ELF-1 (cell line): ENCODE data around the gene SYT7.

Experiments
- DNase-seq: peaks from one replicate; pipeline ENCODE4 v3.0.0-alpha.2; 2016; ENCODE audit warnings: low read depth, low spot score

SYT7 gene

DNA sequence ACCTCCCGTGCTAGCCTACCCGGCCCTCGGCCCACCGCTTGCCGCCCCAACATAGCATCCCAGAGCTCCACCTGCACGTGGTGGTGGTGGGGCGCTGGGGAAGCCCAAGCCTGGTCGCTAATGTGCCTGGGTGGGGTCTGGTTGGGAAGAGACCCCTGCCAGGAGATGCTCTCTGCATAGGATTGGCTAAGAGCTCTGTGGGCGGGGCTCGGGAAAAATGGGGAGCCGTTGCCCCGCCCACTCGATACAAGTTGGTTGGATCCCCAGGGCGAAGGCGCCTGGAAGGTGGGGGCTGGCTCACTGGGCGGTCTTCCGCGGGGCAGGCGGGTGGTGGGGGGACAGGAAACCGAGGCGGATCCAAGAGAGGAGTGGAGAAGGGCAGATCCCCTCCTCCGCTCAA, 64.7 kb downstream of the SYT7 start:
- DNase-seq = no peak

DNA sequence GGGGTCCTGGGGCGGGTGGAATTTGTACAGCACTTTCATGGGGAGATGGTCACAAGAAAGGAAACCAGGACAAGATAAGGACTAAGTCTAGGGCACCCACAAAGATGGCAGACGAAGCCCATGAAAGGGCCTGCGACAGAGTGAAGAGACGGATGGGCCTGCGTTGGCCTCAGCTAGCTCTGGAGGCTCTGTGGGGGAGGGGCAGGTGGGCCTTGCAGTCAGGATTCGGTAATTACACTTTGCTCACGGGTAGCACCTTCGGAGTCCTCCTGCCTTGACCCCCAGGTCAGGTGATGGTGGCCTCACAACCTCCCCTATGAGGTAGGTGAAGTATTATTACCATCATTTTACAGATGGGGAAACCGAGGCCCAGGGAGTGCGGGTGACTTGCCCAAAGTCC, 65.2 kb downstream of the SYT7 start:
- DNase-seq = no peak

DNA sequence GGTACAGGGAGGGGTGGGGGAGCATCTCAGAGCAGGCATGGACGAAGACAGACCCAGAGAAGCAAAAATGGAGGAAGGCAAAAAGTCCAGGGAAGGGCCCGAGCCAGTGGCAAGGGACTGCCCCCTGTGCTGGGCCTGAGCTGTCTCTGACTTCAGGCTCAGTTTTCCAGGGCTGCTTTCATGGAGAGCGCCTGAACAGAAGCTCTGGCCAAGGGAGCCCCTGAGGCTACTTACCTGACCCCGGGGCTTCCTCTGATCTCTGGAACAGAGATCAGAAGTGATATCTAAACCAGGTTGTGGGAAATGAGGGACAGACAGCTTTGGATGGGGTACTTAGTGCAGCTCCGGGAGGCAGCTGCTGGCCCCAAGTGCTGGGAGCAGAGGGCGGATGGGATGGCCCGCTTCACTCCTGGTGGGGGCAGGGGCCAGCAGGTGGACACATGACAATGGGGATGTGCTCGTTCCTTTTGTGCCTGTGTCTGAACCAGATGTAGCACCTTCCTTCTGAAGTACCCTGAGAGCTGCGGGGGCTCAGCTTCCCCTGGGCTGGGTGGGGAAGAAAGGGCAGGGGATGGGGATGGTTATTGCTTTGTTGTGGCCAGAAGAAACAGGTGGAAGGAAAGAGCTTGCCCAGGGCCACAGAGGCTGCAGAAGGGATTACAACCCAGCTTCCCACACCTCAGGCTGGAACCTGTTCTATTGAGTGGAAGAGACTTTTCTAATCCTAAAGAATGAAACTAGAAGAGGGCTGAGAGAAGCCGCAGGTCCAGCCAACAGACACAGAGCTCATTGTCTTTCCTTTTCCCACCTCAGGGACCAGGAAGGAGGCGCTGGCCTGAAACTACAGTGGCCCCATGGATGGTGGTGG, 66.6 kb downstream of the SYT7 start:
- peak; percentile 84 for DNase-seq

GRCh38 chr11:61513143-61513765, 67.6 kb downstream of the SYT7 start:
- DNase-seq = peak; percentile 87

GRCh38 chr11:61512435-61512834, 68.4 kb downstream of the SYT7 start:
- DNase-seq = peak; percentile 36

DNA sequence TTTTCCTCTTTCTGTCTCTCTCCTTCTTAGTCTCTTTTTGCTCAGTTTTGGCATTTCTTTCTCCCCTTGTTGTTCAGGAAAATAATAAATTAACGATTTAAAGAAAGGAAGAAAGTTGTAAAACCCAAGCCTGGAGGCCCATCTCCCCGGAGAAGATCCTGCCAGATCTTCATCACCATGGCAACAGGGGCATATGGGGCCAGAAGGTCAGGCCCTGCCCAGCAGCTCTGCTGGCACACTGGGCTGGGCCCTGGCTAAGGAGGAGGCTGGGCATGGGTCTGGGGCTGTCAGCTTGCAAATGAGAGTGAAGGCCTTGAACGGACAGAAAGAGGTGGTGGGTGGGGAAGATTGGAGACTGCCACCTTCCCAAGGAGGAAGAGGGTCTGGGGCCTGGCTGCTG, 69.5 kb downstream of the SYT7 start:
- DNase-seq = no peak

DNA sequence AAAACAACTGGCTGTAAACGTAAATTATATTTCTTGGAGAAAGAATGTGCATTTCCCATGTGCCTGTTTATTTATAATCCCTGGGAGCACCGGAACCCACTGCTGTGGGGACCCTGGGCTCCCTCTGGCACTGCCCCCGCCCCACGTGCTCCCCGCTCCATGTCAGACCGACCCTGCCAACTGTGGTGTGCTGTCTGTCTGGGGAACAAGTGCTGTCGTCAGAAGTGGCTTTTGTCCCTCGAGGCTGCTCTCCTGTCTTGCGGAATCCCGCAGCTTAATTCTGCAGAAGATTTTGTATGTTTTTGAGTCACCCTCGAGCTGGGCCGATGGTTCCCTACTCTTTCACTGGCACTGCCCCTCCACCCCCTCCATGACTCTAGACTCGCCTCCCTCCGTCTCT, 69.9 kb downstream of the SYT7 start:
- DNase-seq = no peak

GRCh38 chr11:61510166-61510919, 70.5 kb downstream of the SYT7 start:
- DNase-seq = no peak

DNA sequence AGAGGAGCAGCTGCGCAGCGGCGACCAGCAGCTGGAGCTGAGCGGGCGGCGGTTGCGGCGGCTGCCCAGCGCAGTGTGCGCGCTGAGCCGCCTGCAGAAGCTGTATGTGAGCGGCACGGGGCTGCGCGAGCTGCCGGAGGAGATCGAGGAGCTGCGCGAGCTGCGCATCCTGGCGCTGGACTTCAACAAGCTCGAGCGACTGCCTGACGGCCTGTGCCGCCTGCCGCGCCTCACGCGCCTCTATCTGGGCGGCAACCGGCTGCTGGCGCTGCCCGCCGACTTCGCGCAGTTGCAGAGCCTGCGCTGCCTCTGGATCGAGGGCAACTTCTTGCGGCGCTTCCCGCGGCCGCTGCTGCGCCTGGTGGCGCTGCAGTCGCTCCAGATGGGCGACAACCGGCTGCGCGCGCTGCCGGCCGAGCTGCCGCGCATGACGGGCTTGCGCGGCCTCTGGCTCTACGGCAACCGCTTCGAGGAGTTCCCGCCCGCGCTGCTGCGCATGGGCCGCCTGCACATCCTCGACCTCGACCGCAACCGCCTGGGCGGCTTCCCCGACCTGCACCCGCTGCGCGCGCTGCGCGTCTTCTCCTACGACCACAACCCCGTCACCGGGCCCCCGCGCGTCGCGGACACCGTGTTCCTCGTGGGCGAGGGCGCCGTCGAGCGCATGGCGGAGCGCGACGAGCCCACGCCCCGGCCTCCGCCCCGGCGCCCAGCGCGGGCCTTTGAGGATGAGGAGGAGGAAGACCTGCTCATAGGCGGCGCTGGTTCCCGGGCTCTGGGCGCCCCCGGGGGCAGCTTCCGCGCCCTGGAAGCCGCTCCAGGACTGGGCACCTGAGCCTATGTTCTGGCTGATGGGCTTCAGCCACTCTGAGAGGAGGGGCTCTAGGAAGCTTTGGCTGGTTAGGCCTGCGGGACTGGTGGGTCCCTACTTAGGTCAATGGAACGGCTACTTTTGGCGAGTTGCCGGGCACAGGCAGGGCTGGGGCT, 71.5 kb downstream of the SYT7 start:
- peak; percentile 96 for DNase-seq

DNA sequence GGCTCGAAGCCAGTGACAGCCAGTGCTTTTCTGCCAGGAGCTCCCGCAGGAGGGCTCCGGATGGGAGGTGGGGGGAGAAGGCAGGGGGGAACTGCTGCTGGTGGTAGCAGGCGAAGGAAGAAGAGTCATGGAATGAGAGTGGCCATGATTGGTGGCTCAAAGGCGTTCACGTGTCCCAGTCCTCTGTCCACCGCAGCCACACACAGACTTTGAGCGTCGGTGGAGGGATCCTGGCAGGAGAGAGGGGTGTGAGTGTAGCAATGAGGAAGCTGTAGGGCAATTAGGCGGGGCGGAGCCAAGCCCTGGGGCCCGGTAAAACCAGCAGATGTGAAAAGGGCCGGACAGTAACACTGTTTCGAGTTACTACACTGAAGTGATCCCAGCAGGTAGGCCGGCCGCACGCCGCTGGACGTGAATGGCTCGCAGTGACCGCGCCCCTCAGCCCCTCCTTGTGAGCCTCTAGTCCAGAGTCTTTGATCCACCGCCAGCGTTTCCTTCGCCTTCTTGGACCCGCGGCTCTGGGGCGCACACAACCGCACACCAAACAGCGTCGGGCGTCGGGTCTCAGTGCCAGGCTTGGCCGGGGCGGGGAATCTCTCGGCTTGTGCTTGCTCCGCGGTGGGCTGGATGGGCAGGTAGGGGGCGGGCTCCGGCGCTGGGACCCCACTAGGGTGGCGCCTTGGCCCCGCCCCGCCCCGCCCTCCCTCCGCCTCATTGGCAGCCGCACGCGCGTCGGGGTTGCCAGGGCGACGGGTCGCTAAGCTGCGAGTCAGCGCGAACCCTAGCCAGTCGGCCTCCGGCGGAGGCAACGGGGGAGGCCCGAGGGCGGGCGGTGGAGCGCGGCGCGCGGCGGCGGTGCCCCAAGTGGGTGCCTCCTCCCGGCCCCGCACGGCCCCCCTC, 72.7 kb downstream of the SYT7 start, which contains the start of gene LRRC10B:
Gene LRRC10B, plus strand, starts transcription at position 788 of the 900 bp plus-strand sequence. CDS start 250 bp downstream, outside the sequence.
- DNase-seq = peak; percentile 94

- no peak for DNase-seq
These were observed 73.7 kb downstream of the SYT7 start for GRCh38 chr11:61507012-61507768.

- no peak for DNase-seq
These were observed 75.2 kb downstream of the SYT7 start for GRCh38 chr11:61505640-61506155.

DNA sequence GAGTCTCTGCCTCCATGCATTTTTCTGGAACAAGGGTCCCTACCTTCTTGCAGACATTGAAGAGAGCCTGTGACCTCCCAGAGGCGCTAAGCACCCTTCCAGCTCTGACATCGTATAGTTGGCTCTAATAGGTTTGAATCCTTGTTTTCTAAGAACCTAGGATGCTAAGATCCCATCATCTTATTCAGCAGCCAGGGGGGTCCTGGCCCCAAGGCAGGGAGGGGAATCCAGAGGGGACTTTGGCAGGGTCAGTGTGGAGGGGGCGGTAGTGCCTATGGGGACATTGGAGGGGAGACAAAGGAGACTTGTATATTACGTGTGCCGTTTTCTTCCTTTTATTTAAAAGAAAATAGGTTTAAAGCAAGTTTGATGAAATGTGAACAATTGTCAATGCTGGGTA, 75.8 kb downstream of the SYT7 start:
- no peak for DNase-seq

- DNase-seq = no peak
These were observed 77.6 kb downstream of the SYT7 start for GRCh38 chr11:61503135-61503770.

DNA sequence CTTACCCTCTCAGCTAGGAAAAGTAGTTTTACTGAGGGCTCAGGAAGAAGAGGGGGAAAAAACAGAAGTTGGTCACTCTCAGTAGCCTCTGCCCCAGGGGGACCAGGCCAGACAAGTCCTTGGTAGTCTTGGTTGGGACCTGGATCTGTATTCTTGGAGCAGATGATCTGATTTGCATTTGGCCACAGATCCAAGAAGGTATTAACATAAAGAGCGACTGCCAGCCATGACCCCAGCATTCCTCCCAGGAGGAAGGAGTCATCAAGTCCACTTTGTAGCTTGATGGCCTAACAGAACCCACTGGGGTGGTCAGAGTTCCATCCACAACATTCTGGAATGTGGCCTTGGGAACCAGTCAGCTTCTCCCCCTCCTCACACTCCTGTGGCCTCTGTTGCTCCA, 78.4 kb downstream of the SYT7 start:
- no peak for DNase-seq

DNA sequence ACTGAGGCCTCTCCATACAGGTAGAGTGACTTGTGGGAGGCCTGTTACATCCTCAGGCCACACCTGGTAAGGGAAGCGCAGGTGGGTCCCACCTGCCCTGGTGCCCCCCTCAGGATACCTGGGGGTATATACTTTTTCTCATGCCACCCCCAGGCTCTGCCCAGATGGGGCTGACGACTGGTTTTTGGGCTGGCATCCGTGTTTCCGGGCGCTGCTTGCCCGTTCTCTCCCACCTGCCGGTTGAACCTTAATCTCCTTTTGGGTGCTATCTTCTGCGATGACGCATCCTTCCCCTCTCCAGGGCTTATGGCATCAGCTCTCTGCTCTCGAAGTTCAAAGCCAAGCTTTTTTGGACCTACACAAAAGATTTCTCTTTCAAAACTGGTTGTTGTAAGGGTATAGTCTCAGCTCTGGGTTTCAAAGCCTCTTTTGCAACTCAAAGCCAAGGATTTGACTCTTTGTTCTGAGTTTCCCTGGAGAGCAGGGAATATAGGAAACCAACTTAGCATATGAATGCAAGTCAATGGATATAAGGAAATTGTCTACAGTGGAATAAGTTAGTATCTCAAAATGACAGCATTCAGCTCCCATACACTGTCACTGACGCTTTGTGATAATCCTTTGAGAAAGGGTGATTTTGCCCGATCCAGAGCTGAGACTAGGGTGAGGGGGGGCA, 80.9 kb downstream of the SYT7 start:
- DNase-seq = no peak

DNA sequence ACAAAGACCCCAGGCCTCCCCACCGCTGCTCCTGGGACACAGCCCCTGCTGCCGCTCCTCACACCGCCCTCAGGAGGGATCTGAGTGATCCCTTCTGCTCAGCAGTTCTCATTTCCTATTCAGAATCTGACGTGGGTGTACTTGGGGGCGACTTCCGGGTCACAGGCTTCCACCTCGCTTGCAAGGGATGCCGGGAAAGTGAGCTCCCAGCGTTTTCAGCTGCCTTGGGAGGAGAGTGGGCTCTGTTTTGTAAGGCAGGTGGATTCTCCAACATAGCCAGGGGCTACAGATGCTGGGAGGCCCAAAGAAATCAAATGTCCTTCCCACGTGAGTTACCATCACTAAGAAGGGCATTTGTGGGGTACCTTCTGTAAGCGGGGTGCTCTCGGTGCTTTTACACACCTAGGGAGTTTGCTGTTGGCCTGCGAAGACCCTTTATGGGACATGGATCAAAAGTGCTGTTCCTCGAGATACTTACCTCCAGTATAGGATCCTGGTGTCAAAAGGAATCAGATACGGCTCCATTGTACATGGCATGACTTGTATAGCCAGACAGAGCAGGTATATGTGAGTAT, 82.0 kb downstream of the SYT7 start:
- DNase-seq = no peak

- no peak for DNase-seq
These were observed 83.0 kb downstream of the SYT7 start for GRCh38 chr11:61497876-61498275.
